ENCODE measurements around the gene SPATA18.

DNA sequence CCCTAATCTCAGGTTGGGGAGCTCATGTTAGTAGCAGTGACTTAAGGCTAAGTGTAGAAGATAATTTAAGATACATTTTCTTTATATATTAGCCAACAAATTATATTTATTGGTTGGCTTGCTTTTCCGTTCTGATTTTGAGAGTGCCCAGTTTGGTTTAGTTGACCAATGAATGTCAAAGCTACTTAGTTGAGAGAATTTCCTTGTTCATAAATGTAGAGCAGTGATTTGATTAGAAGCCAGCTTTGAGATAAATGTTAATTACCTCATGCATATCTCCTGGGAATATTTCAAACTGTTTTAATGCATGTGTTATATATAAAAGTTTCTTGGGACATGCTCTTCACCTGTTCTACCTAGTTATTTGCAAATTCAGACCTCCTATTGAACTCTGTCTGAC is 44.3 kb downstream of the SPATA18 start:
- TF ChIP-seq GATA3 (IDR thresholded peaks at IDR 0.05; ENCODE audit: low read depth, low read length) (no peak), GATA2 (IDR thresholded peaks at IDR 0.05; ENCODE audit: low read depth, low read length) (no peak)

Measured in SH-SY5Y (cell line).